ENCODE measurements around the gene XPNPEP3. TPM values are rescaled to one million over a fixed set of nuclear protein-coding genes. Genes with fewer than 3 reads are reported as not detected.
"Not testable (repeated sequence)": the region's sequence is repeated elsewhere in the genome, so short reads cannot be mapped to it uniquely, and the experiment has no call there.

XPNPEP3 gene
- total RNA-seq: 25.7 TPM
- long read RNA-seq, full-length matches to known transcripts: 15 of 23 reads
- long read RNA-seq, partial matches to known transcripts: 2 of 23 reads
- long read RNA-seq, other reads (novel, unspliced or antisense): 6 of 23 reads

DNA sequence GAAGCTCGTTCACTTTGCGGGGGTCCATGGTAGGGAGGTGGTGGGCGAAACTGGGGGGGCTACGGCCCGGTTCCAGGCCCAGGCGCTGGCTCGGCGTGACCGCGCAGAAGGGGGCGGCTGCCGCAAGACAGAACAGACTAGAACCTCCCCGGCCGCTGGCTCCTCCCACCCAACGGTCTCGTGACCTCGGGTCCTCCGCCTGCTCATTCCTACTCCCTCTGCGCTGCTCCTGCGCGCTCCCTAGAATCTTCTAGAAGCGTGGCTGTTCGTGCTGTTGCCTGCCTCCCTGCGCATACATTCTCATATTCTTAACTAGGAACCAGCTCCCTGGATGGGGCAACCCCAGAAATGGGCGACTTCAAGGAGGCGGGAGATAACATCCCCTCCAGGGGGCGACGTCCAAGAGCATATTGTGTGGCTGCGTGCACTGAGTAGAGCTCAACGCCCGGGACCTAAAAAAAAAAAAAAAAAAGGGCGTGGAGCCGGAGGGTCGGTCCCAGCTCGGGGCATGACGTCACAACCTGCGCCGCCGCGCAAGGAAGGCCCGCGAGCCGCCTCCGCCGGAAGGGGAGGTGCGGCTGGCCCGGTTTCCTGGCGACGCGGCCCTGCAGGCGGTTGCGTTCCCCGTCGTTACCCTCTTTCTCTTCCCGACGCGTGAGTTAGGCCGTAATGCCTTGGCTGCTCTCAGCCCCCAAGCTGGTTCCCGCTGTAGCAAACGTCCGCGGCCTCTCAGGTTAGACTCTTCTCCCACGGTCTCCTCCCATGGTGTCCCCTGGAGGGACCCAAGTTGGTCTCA lies at the start of gene XPNPEP3, which contains the start of gene ST13:
XPNPEP3 (plus strand) TSS at position 636 of the 796 bp plus-strand sequence; CDS start at position 670, 34 bp downstream.
ST13 (minus strand) TSS at position 127 of the 796 bp plus-strand sequence; CDS start at position 28, 99 bp downstream.
- intact Hi-C loops (cut with micrococcal nuclease): no loop called here
- ATAC-seq (peak; percentile 98), DNase-seq (peak; percentile 98)

DNA sequence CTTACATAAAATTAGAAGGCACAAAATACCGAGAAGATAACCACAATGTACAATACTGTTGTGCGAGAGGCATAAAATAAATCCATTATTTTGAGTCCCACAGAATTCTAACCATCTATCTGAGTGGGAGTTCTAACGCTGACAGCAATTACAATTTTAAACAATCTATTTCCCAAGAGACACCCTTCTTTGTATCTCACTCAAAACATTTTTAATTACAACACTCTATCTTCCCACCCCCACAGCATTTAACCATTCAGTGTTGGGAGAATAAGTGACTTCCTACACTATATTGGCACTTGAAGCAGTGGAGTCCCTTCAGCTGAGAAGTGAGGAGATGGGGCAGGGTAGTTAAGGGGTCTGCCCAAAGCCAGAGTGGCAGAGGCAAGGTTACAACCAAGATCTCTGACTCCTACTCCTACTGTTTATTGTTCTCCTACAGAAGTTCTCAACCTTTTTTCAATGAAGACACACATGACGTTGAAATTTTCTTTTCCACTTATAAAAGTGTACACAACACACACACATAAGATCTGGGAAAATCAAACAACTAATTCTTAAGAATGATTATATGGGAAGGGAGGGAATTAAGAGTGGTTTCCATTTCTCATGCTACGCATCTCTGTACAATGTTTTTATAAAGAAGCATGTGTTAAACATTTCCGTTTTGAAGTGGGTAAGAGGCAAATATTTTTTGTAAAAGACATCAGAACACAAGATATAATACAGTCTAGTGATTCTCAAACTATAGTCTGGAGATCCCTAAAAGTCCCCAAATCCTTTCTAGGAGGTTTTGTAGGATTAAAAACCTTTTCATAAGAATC lies 48.7 kb upstream of the XPNPEP3 start:
- no peak for DNase-seq
- intact Hi-C loops (cut with micrococcal nuclease): no loop called here
- no peak for ATAC-seq

DNA sequence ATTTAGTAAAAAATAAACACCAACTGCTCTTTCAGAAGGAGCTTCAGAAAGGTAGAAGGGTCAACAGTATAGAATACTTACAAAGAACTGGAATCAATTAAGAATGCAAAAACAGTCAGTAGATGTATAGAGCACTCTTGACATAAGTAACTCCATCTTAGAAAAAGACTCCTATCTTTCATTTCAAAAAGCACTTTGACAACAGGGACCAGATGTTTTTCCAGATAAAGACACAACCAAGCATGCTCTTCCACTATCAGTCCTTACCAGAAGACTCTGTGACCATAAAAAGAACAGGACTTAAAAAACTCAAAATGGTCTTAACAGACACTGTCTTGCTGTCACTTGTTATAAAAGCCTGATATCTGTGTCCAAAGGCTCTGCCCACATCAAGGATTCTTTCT lies 43.0 kb upstream of the XPNPEP3 start:
- no peak for ATAC-seq
- no peak for DNase-seq
- intact Hi-C loops (cut with micrococcal nuclease): no loop called here

DNA sequence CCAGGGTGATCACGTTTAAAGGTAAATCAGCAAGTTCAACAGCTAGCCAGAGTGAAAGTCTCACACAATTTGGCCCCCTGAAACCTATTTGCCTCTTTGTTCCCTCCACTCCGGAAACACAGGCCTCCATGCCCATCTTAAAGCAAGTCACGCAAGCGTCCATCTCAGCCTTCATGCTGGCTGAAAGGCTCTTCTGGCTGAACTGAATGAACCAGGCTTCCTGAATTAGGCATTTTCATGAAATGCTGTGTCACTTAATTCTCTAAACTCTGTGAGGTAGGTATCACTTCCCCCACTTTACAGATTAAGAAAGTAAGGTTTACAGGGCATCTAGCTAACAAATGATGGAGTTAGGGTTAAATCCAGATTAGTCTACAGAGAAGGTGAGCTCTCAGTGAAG lies 39.2 kb upstream of the XPNPEP3 start:
- ATAC-seq (no peak), DNase-seq (no peak)
- intact Hi-C loops (cut with micrococcal nuclease): no loop called here

DNA sequence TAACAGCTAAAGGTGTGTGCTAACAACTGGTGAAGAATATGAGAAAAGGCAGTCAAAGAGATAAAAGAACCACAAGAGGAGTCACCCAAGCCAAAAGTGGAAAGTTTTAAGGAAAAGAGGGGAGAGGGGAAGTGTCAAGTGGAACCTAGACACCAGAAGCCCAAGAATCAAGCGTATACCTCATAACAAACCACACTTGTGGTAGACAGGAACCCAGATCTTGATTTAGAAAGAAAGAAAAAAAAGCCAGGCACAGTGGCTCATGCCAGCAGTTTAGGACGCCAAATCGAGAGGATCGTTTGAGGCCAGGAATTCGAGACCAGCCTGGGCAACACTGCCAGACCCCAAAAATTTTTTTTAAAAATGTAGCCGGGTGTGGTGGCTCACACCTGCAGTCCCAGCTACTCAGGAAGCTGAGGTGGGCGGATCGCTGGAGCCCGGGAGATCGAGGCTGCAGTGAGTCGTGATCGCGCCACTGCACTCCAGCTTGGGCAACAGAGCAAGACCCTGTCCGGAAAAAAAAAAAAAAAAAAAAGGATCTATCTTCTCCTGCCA lies 38.7 kb upstream of the XPNPEP3 start:
- ATAC-seq (no peak), DNase-seq (no peak)
- intact Hi-C loops (cut with micrococcal nuclease): no loop called here

DNA sequence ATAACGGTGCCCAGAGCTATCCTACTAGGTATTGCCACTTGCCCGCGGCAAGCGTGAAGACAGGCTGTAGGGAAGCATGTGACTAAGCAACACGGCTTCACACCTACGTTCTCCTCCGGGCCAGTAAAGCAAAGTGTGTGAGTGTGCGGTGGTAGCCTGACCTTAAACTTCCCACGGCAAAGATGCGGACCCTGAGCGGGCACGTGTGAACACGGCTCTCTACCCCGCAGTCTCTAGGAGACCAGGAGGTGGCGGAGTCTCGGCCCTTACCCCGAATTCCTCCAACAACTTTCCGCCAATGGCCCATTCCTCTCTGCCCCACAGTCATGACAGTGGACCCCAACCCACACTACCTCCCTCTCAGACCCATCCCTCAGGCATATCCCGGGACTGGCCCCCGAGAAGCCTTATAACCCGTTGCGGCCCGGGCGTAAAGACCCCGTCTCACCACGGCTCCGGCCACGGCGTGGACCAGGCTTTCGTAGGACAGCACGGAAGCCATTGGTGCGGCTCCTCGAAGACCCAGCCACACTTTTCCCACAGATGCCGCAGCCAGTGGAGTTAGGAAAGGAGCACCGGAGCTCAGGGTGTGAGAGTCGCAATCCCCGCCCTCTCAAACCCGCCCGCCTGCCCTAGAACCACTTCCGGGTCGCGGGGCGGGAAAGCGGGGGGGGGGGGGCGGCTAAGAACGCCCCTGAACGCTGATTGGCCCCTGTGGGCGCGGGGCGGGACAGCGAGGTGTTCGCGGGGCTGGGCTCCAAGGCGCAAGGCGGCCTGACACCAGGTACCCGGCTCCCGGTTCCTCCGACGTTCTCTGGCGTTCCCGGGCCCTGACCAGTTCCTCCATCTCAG lies 38.0 kb upstream of the XPNPEP3 start, which contains the start of gene SLC25A17:
SLC25A17 (minus strand) TSS at position 600 of the 852 bp plus-strand sequence; CDS start at position 502, 98 bp downstream.
- ATAC-seq (peak; percentile 97), DNase-seq (peak; percentile 93)
- intact Hi-C loops (cut with micrococcal nuclease): no loop called here

DNA sequence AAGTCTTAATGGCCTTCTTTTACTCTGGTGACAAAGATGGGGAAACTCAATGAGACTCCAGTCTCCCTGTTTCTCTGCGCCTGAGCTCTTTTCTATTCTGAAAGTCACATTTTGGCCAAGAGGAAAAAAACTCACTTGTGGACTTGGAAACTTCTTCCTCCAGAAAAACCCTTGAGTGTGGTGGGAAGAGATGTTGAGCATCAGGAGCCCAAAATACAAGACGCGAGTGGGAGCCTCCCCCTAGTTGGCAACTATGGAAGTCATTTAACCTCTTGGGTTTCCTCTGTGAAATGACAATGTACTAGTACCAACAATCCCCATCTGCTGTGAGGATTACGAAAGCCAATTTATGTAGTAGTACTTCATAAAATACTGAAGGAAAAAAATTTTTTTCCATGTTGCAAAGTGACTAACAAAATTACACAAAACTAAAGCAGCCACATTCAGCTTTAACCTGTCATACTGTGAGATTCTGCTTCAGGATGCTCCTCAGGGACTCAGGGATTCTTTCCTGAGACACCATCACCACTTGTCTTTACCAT lies 37.3 kb upstream of the XPNPEP3 start:
- DNase-seq (no peak), ATAC-seq (peak; percentile 8)
- intact Hi-C loops (cut with micrococcal nuclease): no loop called here

DNA sequence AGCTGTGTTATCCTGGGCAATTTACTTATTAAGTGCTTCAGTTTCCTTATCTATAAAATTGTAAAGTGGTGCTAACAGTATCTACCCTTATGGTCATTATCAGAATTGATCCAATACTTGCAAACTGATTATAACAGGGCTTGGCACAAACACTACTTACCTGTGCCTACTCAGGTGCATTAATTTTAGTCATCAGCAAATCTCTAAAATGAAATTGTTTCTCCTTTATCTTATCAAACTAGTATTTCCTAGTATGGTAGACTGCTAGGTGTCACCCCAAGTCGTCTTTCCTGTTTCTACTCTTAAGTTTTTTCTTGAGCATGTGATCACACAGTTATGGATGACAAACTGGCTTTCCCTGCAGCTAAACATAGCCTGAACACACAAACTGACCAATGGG lies 33.5 kb upstream of the XPNPEP3 start:
- no peak for ATAC-seq
- DNase-seq: no peak
- intact Hi-C loops (cut with micrococcal nuclease): no loop called here

DNA sequence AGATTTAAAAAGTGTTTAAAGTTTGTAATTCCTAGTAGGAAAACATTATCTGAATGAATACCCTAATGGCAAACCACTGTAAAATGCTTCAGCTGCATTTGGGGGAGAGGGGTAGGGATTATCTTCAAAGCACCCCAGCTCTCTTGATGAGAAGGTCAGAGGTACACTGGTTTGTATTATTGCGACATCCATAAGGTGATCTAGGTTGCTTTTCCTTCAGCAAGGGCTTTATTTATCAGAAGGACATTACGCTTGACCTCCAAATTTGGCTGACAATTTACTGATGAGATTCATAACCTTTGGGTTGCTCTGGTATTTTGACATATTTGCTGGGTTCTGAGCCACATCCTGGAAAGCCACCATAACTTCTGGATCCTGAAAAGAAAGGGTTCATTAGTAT lies 30.7 kb upstream of the XPNPEP3 start:
- DNase-seq; intact Hi-C loops (cut with micrococcal nuclease); ATAC-seq: not testable (repeated sequence)

DNA sequence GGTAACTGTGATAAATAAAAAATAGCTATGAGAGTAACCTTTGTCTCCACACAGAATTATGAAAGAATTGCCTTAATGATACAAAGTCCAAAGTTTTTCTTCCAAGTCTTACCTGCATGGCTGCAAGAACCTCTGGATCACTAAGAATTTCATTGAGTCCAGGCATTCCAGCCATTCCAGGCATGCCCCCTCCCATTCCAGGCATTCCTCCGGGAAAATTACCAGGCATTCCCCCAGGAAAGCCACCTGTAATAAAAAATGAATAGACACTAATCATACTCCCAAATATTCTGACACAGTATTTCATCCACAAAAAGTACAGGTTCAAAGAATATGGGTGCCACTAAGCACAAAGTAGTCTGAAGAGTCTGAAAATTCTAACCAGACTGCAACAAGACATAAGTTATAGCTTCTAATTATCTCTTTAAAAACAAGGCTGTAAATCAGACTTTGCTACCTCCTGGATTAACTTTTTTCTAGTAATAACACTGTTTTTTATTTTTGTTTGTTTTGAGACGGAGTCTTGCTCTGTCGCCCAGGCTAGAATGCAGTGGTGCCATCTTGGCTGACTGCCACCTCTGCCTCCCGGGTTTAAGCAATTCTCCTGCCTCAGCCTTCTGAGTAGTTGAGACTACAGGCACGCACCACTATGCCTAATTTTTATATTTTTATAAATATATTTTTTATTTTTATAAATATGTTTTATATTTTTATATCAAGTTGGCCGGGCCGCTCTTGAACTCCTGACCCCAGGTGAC lies 29.8 kb upstream of the XPNPEP3 start:
- DNase-seq: no peak
- intact Hi-C loops (cut with micrococcal nuclease): no loop called here
- ATAC-seq: no peak

DNA sequence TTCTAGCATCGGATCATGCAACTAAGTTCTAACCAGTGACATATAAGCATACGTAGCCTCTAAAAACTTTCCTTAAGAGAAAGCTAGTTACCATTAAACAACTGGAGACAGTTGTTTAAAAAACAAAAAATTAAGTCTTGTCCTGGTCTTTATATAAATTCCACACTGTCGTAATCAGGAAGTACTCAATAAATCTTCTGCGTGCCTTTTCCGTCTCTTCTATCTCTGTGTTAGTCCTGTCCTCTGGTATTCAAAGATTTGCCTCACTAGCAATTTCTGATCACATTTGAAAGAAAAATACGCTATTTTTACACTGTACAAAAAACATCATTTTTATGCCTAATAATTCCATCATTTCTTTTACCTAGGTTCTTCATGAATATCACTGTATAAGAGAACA lies 27.8 kb upstream of the XPNPEP3 start:
- intact Hi-C loops (cut with micrococcal nuclease): no loop called here

DNA sequence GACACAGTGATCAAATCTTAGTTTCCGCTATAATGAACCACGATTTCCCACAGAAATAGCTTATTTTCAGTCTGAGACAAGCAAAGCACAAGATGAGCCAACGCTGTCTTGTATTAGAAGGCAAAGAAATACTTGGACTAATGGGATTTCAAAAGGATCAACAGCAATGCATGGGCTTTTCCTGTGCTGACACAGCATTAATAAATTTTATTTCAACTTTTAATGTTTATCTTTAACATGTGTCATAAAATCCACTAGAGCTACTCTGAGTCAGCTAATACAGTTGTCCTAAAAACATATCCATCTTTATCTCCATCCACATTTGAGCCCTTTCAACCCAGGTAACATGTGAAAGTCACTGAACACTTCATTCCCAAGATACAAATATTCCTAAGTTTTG lies 22.3 kb upstream of the XPNPEP3 start:
- no peak for ATAC-seq
- no peak for DNase-seq
- intact Hi-C loops (cut with micrococcal nuclease): no loop called here

More for the DNA sequence above, 27.8 kb upstream of the XPNPEP3 start:
- no peak for ATAC-seq
- no peak for DNase-seq

DNA sequence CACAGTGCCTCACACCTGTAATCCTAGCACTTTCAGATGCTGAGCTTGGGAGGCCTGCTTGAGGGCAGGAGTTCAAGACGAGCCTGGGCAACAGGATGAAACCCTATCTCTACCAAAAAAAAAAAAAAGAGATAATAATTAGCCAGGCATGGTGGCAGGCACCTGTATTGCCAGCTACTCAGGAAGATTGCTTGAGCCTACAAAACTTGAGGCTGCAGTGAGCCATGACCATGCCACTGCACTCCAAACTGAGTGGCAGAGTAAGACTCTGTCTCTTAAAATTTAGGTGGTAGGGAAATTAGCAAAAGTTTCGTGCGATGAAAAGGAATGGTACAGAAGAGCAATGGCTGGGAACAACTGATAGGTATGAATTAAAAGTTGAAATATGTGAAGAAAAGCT lies 18.5 kb upstream of the XPNPEP3 start:
- intact Hi-C loops (cut with micrococcal nuclease): no loop called here
- ATAC-seq (no peak), DNase-seq (no peak)

DNA sequence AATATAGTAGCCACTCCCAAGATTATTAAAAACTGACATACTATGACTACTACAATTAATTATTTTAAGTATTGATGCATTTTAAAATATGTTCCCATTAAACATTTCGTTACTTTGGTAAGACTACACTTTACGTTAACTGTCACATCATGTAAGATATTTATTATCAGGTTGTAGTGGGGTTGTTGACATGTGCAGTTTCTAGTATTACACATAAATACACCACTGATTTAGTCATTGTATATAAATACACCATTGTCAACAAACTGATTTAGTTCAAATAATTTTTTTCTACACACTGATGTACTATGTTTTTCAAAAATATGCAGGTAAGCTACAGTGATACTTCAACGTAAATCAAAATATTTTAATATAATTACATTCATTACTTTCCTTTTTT lies 12.0 kb upstream of the XPNPEP3 start:
- DNase-seq (no peak), ATAC-seq (no peak)
- intact Hi-C loops (cut with micrococcal nuclease): no loop called here

DNA sequence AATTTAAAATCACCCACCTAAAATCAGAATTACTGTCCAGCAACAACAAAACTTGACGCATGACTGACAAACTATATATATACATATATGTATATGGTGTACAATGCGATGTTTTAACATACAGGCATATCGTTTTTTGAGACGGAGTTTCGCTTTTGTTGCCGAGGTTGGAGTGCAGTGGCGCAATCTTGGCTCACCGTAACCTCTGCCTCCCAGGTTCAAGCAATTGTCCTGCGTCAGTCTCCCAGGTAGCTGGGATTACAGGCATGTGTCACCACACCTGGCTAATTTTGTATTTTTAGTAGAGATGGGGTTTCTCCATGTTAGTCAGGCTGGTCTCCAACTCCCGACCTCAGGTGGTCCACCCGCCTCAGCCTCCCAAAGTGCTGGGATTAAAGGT lies 11.1 kb upstream of the XPNPEP3 start:
- DNase-seq; intact Hi-C loops (cut with micrococcal nuclease); ATAC-seq: not testable (repeated sequence)

DNA sequence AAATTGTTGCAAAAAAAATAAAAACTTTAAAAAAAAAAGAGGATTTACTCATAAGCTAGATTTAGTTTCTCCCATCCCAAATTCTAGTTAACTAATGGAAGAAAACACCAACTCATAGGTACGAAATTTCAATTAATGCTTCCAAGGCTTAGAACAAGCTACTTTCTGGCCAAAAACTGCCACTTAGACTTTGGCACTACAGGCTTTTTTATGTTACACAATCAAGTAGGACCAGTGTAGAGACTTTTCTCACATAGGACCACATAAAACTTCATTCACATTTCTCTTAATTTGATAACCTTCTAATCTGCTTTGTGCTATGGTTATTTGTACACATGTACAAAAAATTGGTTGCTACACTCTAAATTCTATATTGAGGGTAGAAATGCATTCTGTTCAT lies 3.6 kb upstream of the XPNPEP3 start:
- no peak for ATAC-seq
- no peak for DNase-seq
- intact Hi-C loops (cut with micrococcal nuclease): no loop called here

DNA sequence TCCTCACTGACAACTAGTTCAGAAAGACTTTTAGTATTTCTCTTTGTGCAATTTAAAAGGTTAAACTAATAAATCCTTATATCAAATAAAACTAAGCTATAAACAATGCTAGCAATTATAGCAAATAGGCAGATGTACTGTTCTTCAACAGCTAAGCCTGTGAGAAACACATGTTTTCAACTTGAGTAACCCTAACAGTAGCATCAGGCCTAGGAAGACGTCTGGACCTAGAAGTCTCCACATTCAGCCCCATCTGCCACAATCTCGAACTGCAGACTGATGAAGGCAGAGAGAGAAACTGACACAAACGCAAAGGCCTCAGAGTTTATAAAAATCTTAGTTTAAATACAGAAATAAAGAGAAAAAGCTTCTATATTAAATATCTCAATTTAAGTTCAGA lies 3.0 kb upstream of the XPNPEP3 start:
- ATAC-seq: no peak
- no peak for DNase-seq
- intact Hi-C loops (cut with micrococcal nuclease): no loop called here
